HepG2 (cell line): ENCODE data around the gene BAG5. TPM values are rescaled to one million over a fixed set of nuclear protein-coding genes. Genes with fewer than 3 reads are reported as not detected.

Source experiments
- KDM5B ChIP-seq: sonication (generic); formaldehyde crosslinking; IDR thresholded peaks from 2 replicates; pipeline ENCODE4 v1.4.0; 2020; ENCODE audit warnings: missing genetic modification reagents, mild to moderate bottlenecking, borderline replicate concordance
- KLF6 ChIP-seq: IDR thresholded peaks from 2 replicates; pipeline ENCODE4 v1.8.0; 2016; ENCODE audit warnings: missing biosample characterization, missing genetic modification reagents
- SPEN ChIP-seq: sonication (generic); formaldehyde crosslinking; IDR thresholded peaks from 2 replicates; pipeline ENCODE4 v1.5.1; 2020; ENCODE audit warnings: low read depth, mild to moderate bottlenecking, missing genetic modification reagents
- TARDBP ChIP-seq: sonication (generic); formaldehyde crosslinking; IDR thresholded peaks from 2 replicates; pipeline ENCODE4 v1.8.0; 2022; ENCODE audit warnings: mild to moderate bottlenecking, missing genetic modification reagents
- THAP11 ChIP-seq: IDR thresholded peaks from 2 replicates; pipeline ENCODE4 v1.6.1; 2016; ENCODE audit warnings: missing biosample characterization, missing genetic modification reagents
- ZMAT3 ChIP-seq: sonication (generic); formaldehyde crosslinking; conservative IDR thresholded peaks from 2 replicates; pipeline ENCODE4 v1.7.0; 2021; ENCODE audit warnings: missing genetic modification reagents
- ZNF260 ChIP-seq: sonication (generic); formaldehyde crosslinking; IDR thresholded peaks from 2 replicates; pipeline ENCODE4 v1.4.0; 2020; ENCODE audit warnings: missing genetic modification reagents, low read depth, mild to moderate bottlenecking, borderline replicate concordance
- ZNF292 ChIP-seq: sonication (generic); formaldehyde crosslinking; IDR thresholded peaks from 2 replicates; pipeline ENCODE4 v1.8.1; 2022; ENCODE audit warnings: mild to moderate bottlenecking, low read depth, missing genetic modification reagents, borderline replicate concordance
- ZNF850 ChIP-seq: sonication (generic); formaldehyde crosslinking; conservative IDR thresholded peaks from 2 replicates; pipeline ENCODE4 v1.9.0; 2021; ENCODE audit warnings: mild to moderate bottlenecking, missing genetic modification reagents
- polyA plus RNA-seq, 8 experiments: library from polyadenylated mRNA; depleted of rRNA in 3 of 8; stranded (reverse) in 7 of 8; unstranded in 1 of 8; fragments of >200 nt; fragmentation: Illumina TruSeq in 4 of 8; extraction: Trizol in 4 of 8; gene quantifications; 2 replicates each; pipeline versions ENCODE4 v1.2.1 to v1.2.3, GENCODE V29; 2011 to 2016; ENCODE audit warnings: low read depth in 4 of 8, missing spikeins in 1 of 8, mixed read lengths in 1 of 8; ENCODE audit not compliant: insufficient read depth in 1 of 8
- total RNA-seq, 5 experiments: library from RNA; depleted of rRNA; stranded (reverse); fragments of >200 nt; fragmentation: Illumina TruSeq; extraction: Trizol; gene quantifications; 2 replicates each; pipeline ENCODE4 v1.2.3, GENCODE V29; 2016; ENCODE audit warnings: low read depth in 1 of 5
- TF ChIP-seq, protein P1 (sequence below): sonication (generic); formaldehyde crosslinking; IDR thresholded peaks from 2 replicates; pipeline ENCODE4 v1.4.0; 2020; ENCODE audit warnings: missing genetic modification reagents
- TF ChIP-seq, protein P2 (sequence below): sonication (generic); formaldehyde crosslinking; IDR thresholded peaks from one replicate; pipeline ENCODE4 v1.5.1; 2020; ENCODE audit warnings: mild to moderate bottlenecking, missing genetic modification reagents; ENCODE audit errors: not compliant biosample characterization
- TF ChIP-seq, protein P3 (sequence below): IDR thresholded peaks from 2 replicates; pipeline ENCODE4 v1.6.1; 2016

Gene BAG5
- total and polyA plus RNA-seq, 2 of the 13 experiments (the other 11 are each of a cell fraction or from before 2014, with no cell fraction given), result 3.5 to 21.0 TPM

DNA sequence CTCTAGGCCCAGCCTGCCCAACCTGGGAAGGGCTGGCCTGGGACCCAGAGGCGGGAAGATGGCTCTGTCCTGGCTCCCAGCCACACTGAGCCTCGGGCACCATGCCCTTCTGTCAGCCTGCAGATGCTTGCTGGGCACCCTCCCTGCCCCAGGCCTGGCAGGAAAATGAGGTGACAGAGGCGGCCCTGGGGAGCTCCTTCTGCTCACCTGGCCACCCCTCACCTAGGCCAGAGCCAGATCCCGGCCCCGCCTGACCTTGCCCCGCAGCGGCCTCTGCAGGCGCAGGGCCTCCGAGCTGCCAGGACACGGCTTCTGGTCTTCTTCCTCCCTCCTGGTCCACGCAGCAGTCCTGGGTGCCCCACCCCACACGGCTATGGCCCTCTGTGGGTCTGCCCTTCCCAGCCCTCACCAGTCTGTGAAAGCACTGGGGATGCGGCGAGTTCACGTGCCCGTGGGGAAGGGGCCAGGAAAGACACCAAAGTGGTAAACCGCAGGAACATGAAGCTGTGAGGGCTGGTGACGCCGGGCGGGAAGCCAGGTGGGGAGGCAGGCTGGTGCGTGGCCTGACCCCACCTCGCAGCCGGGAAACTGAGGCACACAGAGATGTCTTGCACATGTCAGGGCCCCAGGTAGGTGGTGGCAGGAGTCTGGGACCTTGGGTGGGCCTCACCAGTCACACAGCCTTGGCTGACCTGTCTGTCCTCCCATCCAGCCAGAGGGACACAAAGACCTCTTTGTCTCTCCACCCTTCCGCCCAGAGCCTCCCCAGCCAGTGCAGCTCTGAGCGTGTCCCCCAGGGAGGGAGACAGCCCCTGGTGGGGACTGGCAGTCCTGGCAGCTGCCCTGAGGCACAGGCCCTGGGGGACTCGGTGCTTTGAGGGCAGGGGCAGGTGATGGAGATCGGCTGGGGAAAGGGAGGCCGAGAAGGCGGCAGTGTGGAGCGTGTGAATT is 12.8 kb downstream of the BAG5 start (continued):
- TF ChIP-seq ZMAT3, result 0 out of 2 replicates have a peak, but pooled peaks have one; percentile 53
- TF ChIP-seq KLF6, result no peak
- TF ChIP-seq, protein P1, sequence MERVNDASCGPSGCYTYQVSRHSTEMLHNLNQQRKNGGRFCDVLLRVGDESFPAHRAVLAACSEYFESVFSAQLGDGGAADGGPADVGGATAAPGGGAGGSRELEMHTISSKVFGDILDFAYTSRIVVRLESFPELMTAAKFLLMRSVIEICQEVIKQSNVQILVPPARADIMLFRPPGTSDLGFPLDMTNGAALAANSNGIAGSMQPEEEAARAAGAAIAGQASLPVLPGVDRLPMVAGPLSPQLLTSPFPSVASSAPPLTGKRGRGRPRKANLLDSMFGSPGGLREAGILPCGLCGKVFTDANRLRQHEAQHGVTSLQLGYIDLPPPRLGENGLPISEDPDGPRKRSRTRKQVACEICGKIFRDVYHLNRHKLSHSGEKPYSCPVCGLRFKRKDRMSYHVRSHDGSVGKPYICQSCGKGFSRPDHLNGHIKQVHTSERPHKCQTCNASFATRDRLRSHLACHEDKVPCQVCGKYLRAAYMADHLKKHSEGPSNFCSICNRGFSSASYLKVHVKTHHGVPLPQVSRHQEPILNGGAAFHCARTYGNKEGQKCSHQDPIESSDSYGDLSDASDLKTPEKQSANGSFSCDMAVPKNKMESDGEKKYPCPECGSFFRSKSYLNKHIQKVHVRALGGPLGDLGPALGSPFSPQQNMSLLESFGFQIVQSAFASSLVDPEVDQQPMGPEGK (CRISPR knock-in tag), result peak; percentile 91
- TF ChIP-seq SPEN (CRISPR knock-in tag), result peak; percentile 46; the same call in 1 of the 2 replicates
- TF ChIP-seq ZNF850, result no peak
- TF ChIP-seq KDM5B (CRISPR knock-in tag), result 0 out of 2 replicates have a peak, but pooled peaks have one; percentile 18
- no peak; the same call in 1 of the 2 replicates for TF ChIP-seq TARDBP (CRISPR knock-in tag)
- TF ChIP-seq, protein P2, sequence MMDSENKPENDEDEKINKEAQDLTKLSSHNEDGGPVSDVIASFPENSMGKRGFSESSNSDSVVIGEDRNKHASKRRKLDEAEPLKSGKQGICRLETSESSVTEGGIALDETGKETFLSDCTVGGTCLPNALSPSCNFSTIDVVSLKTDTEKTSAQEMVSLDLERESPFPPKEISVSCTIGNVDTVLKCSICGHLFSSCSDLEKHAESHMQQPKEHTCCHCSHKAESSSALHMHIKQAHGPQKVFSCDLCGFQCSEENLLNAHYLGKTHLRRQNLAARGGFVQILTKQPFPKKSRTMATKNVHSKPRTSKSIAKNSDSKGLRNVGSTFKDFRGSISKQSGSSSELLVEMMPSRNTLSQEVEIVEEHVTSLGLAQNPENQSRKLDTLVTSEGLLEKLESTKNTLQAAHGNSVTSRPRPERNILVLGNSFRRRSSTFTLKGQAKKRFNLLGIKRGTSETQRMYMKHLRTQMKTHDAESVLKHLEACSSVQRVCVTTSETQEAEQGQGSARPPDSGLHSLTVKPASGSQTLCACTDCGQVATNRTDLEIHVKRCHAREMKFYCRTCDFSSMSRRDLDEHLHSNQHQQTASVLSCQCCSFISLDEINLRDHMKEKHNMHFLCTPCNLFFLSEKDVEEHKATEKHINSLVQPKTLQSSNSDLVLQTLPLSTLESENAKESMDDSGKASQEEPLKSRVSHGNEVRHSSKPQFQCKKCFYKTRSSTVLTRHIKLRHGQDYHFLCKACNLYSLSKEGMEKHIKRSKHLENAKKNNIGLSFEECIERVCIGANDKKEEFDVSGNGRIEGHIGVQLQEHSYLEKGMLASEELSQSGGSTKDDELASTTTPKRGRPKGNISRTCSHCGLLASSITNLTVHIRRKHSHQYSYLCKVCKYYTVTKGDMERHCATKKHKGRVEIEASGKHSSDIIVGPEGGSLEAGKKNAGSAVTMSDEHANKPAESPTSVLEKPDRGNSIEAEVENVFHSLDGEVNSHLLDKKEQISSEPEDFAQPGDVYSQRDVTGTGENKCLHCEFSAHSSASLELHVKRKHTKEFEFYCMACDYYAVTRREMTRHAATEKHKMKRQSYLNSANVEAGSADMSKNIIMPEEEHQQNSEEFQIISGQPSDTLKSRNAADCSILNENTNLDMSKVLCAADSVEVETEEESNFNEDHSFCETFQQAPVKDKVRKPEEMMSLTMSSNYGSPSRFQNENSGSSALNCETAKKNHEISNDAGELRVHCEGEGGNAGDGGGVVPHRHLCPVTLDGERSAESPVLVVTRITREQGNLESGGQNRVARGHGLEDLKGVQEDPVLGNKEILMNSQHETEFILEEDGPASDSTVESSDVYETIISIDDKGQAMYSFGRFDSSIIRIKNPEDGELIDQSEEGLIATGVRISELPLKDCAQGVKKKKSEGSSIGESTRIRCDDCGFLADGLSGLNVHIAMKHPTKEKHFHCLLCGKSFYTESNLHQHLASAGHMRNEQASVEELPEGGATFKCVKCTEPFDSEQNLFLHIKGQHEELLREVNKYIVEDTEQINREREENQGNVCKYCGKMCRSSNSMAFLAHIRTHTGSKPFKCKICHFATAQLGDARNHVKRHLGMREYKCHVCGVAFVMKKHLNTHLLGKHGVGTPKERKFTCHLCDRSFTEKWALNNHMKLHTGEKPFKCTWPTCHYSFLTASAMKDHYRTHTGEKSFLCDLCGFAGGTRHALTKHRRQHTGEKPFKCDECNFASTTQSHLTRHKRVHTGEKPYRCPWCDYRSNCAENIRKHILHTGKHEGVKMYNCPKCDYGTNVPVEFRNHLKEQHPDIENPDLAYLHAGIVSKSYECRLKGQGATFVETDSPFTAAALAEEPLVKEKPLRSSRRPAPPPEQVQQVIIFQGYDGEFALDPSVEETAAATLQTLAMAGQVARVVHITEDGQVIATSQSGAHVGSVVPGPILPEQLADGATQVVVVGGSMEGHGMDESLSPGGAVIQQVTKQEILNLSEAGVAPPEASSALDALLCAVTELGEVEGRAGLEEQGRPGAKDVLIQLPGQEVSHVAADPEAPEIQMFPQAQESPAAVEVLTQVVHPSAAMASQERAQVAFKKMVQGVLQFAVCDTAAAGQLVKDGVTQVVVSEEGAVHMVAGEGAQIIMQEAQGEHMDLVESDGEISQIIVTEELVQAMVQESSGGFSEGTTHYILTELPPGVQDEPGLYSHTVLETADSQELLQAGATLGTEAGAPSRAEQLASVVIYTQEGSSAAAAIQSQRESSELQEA (CRISPR knock-in tag), result peak; percentile 60
- TF ChIP-seq, protein P3, sequence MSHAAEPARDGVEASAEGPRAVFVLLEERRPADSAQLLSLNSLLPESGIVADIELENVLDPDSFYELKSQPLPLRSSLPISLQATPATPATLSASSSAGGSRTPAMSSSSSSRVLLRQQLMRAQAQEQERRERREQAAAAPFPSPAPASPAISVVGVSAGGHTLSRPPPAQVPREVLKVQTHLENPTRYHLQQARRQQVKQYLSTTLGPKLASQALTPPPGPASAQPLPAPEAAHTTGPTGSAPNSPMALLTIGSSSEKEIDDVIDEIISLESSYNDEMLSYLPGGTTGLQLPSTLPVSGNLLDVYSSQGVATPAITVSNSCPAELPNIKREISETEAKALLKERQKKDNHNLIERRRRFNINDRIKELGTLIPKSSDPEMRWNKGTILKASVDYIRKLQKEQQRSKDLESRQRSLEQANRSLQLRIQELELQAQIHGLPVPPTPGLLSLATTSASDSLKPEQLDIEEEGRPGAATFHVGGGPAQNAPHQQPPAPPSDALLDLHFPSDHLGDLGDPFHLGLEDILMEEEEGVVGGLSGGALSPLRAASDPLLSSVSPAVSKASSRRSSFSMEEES (CRISPR knock-in tag), result 0 out of 2 replicates have a peak, but pooled peaks have one; percentile 11
- peak; percentile 25; the same call in 1 of the 2 replicates for TF ChIP-seq THAP11 (CRISPR knock-in tag)
- TF ChIP-seq ZNF292, result no peak
- no peak for TF ChIP-seq ZNF260 (CRISPR knock-in tag)
